ENCODE measurements around the gene NXNL1. TPM values are rescaled to one million over a fixed set of nuclear protein-coding genes. Genes with fewer than 3 reads are reported as not detected.

Gene NXNL1
- total and polyA plus RNA-seq, 7 donors, result 0.14 to 1.0 (median 0.55) TPM; not detected in 1

DNA sequence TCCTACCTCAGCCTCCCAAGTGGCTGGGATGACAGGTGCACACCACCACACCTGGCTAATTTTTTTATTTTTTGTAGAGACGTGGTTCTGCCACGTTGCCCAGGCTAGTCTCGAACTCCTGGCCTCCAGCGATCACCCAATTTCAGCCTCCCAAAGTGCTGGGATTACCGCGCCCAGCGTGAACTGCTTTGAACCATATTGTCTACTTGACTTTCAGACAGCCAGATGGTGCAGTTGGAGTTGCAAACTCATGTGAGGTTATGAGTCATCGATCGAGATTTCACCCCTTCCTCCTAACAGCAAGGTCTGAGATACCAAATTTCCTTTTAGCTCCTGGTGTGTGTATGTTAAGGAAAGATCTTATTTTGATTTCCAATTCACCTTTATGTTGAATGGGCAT lies 12.3 kb upstream of the NXNL1 start:
- intact Hi-C loops (cut with DNase I), result no loop called here
- TF ChIP-seq CTCF (IDR thresholded peaks at IDR 0.05), result no peak
- Histone ChIP-seq H3K9me3 (no peaks in the 10 kb centered on the region), H3K36me3 (ENCODE audit: insufficient read depth in 1 of 2, low read depth in 1 of 2) (peaks cover 0 to 4% of the 10 kb centered on the region in 2 donors), H3K27ac (peak overlapping the region; percentile 93), H3K4me3 (no peak overlapping the region), H3K4me1 (peaks cover 29% of the 10 kb centered on the region), H3K27me3 (ENCODE audit: insufficient read depth in 3 of 3, low read length in 2 of 3) (no peaks in the 10 kb centered on the region)
- WGBS, 3 donors, result 75 to 88% (median 76%) methylated on average over 9 of the region's 9 CpGs
- ATAC-seq, result no peak
- DNase-seq, result no peak

GRCh38 chr19:17471410-17472125 lies 10.8 kb upstream of the NXNL1 start:
- Histone ChIP-seq H3K4me1 (peaks cover 37% of the 10 kb centered on the region), H3K27me3 (ENCODE audit: insufficient read depth in 3 of 3, low read length in 2 of 3) (no peaks in the 10 kb centered on the region), H3K9me3 (no peaks in the 10 kb centered on the region), H3K27ac (peak overlapping the region; percentile 93), H3K36me3 (ENCODE audit: insufficient read depth in 1 of 2, low read depth in 1 of 2) (peaks cover 0 to 4% of the 10 kb centered on the region in 2 donors), H3K4me3 (peak overlapping the region; percentile 88)
- ATAC-seq (no peak), DNase-seq (no peak)
- WGBS, 3 donors, result 68 to 70% (median 69%) methylated on average over 12 of the region's 12 CpGs
- no peak for TF ChIP-seq CTCF (IDR thresholded peaks at IDR 0.05)
- intact Hi-C loops (cut with DNase I), result no loop called here

DNA sequence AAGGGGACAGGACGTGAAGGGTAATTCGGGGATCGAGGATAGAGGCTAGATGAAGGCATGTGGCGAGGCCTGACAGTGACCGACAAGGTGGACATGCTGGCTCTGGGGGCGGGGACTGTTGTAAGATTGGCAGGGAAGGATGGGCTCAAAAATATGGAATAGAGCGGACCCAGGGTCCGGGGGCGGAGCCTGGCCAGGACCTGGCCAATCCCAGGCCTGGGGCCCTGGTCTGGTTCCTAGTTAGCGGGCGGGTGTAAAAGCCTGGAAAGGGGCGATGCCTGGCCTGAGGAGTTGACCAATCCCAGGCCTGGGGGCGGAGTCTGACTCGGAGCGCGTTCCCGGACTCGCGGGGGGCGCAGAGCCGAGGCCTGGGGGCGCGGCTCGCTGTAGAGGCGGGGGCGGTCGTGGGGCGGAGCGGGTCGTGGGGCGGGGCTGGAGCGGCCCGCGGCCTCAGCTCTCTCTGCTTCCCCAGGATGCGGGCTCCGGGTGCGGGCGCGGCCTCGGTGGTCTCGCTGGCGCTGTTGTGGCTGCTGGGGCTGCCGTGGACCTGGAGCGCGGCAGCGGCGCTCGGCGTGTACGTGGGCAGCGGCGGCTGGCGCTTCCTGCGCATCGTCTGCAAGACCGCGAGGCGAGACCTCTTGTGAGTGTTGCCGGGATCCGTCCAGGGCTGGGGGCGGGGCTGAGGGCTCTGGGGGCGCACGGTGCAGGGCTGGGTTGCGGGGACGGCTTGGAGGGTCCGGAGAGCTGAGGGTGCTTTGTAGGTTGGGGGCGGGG lies 9.5 kb upstream of the NXNL1 start, which contains the start of gene SLC27A1:
TSS of gene SLC27A1 (plus strand) at position 457 of the 774 bp plus-strand sequence. CDS start at position 474, 17 bp downstream.
- H3K4me1 ChIP-seq, result peaks cover 38% of the 10 kb centered on the region

DNA sequence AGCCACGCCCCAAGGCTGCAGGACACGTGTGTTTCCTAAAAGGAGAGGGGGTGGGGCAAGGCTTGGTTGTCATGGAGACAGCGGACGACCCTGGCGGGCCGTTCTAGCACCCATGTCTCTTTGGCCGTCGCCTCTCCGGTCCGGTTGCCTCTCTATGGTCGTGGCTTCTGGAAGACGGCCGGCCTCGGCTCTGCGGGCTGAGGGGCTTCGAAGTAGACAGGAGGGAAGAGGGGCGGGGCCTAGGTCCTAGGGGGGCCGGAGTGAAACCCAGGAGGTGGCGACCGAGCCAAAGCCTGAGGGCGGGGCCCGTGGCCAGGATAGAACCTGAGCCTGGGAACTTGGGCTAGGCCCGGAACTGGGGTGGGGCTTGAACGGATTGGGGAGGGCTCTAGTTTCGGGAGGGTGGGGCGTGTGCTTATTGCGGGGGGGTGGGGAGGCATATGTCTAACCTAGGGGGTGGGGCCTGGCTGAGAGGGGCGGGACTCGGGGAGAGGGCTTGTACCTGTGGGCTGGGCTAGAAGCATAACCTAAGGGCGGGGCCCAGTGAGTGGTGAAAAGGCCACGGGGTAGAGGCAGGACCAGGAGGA lies 8.8 kb upstream of the NXNL1 start:
- 1% methylated on average over 25 to 31 of the region's 31 CpGs for WGBS, 3 donors
- Histone ChIP-seq H3K4me3 (peak overlapping the region; percentile 88), H3K27me3 (ENCODE audit: insufficient read depth in 3 of 3, low read length in 2 of 3) (no peaks in the 10 kb centered on the region), H3K9me3 (no peaks in the 10 kb centered on the region), H3K36me3 (ENCODE audit: insufficient read depth in 1 of 2, low read depth in 1 of 2) (peaks cover 0 to 4% of the 10 kb centered on the region in 2 donors), H3K27ac (peak overlapping the region; percentile 93), H3K4me1 (peaks cover 35% of the 10 kb centered on the region)
- peak; percentile 95 to 98 for DNase-seq
- TF ChIP-seq CTCF (IDR thresholded peaks at IDR 0.05), result no peak
- peak; percentile 75 to 81 (median 76) for ATAC-seq
- intact Hi-C loops (cut with DNase I), result loop anchor here (5.0 kb wide), 1 partner anchor 122 kb away; no protein-coding TSS in a partner anchor

More for the DNA sequence above, 9.5 kb upstream of the NXNL1 start, which contains the start of gene SLC27A1:
- no peak for TF ChIP-seq CTCF (IDR thresholded peaks at IDR 0.05)
- peak within 1 kb of the TSS; percentile 88 for H3K4me3 ChIP-seq
- no peaks in the 10 kb centered on the region for H3K27me3 ChIP-seq (ENCODE audit: insufficient read depth in 3 of 3, low read length in 2 of 3)
- H3K9me3 ChIP-seq, result no peaks in the 10 kb centered on the region
- H3K36me3 ChIP-seq (ENCODE audit: insufficient read depth in 1 of 2, low read depth in 1 of 2), result peaks cover 0 to 4% of the 10 kb centered on the region in 2 donors
- WGBS, 3 donors, result 0 to 2% (median 1%) methylated on average over 43 to 67 of the region's 67 CpGs
- peak; percentile 79 to 86 (median 82) for ATAC-seq
- intact Hi-C loops (cut with DNase I), result no loop called here
- peak within 1 kb of the TSS; percentile 93 for H3K27ac ChIP-seq
- peak; percentile 99 for DNase-seq
